Heart left ventricle (tissue), 13 donors: Measurements from ENCODE around the gene GNL3.

Experiments used
- CTCF ChIP-seq, 12 donors: fragments of 200-600 bp; sonication (generic) in 4 of 12; IDR thresholded peaks; one replicate each; pipeline versions ENCODE4 v1.5.0 to v1.8.0; 2018 to 2022; ENCODE audit warnings: antibody characterized with exemption in 12 of 12, mild to moderate bottlenecking in 5 of 12
- POLR2A ChIP-seq, 2 donors: fragments of 450-650 bp; IDR thresholded peaks; one replicate each; pipeline ENCODE4 v1.6.1; 2017; ENCODE audit warnings: antibody characterized with exemption in 2 of 2, mild to moderate bottlenecking in 2 of 2, moderate library complexity in 2 of 2
- donor health status: ischemic (EF 13 %, LVEDD 7.1; RV severe dilation, severe dysfunction).
- donor health status: DM: no; HTN: yes; CAD: no.
- donor health status: DM: no; HTN: no; CAD: no.
- donor health status: ischemic (EF 25% LVEDD 6.9; RV normal size, moderate dysfunction).
- donor health status: ischemic (EF 25% LVEDD 5.7; RV mildly dilated, moderate dysfunction).
- donor health status: ischemic (EF 35%, LVEDD 5.7; RV mildly dilated, moderate dysfunction).
- donor health status: nonischemic (EF 11% LVEDD 7.7; RV severe dilation, severe dysfunction).
- donor health status: DM: yes; HTN: yes; CAD: no.
- donor health status: PGD.
- donor health status: ischemic (EF 29% LVEDD 5.4; RV normal size, mild dysfunction).
- donor health status: nonischemic (EF 23%, LVEDD 6.1; RV moderate dilation, normal function).

GRCh38 chr3:52690560-52690959 lies 4.7 kb downstream of the GNL3 start:
- TF ChIP-seq CTCF (IDR thresholded peaks at IDR 0.05) (no peak), POLR2A (IDR thresholded peaks at IDR 0.05) (no peak)
